HFF-Myc (cell line): ENCODE results near the gene MDC1.

ENCODE experiments used
- DNase-seq: peaks from one replicate; pipeline ENCODE4 v3.0.0-alpha.2; 2011; ENCODE audit warnings: low read depth; ENCODE audit errors: extremely low read depth
- H3K4me3 ChIP-seq: replicated peaks from 2 replicates; pipeline ENCODE4 v1.5.1; 2011; ENCODE audit warnings: low read depth, mild to moderate bottlenecking, control low read depth, low read length
- TF ChIP-seq, protein P1 (sequence below): IDR thresholded peaks from 2 replicates; pipeline ENCODE4 v1.5.1; 2012; ENCODE audit warnings: mild to moderate bottlenecking, low read depth, low read length, control low read depth; ENCODE audit errors: missing control alignments

MDC1 gene

GRCh38 chr6:30752157-30752927 is 35.3 kb upstream of the MDC1 start:
- TF ChIP-seq, protein P1, sequence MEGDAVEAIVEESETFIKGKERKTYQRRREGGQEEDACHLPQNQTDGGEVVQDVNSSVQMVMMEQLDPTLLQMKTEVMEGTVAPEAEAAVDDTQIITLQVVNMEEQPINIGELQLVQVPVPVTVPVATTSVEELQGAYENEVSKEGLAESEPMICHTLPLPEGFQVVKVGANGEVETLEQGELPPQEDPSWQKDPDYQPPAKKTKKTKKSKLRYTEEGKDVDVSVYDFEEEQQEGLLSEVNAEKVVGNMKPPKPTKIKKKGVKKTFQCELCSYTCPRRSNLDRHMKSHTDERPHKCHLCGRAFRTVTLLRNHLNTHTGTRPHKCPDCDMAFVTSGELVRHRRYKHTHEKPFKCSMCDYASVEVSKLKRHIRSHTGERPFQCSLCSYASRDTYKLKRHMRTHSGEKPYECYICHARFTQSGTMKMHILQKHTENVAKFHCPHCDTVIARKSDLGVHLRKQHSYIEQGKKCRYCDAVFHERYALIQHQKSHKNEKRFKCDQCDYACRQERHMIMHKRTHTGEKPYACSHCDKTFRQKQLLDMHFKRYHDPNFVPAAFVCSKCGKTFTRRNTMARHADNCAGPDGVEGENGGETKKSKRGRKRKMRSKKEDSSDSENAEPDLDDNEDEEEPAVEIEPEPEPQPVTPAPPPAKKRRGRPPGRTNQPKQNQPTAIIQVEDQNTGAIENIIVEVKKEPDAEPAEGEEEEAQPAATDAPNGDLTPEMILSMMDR, result no peak
- peak; percentile 98 for DNase-seq
- H3K4me3 ChIP-seq, result no peak overlapping the region

DNA sequence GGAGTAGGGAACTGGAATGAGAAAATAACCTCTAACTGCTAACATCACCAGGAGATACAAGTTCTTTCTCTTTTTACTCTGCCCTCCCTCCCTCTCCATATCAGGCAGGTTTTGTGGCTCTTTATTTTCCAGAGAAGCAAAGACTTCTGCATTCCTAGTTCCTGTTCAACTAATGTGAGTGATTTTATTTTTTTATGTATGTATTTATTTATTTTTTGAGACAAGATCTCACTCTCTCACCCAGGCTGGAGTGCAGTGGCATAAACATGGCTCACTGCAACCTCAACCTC is 33.2 kb upstream of the MDC1 start:
- DNase-seq, result no peak
- H3K4me3 ChIP-seq, result no peak overlapping the region

DNA sequence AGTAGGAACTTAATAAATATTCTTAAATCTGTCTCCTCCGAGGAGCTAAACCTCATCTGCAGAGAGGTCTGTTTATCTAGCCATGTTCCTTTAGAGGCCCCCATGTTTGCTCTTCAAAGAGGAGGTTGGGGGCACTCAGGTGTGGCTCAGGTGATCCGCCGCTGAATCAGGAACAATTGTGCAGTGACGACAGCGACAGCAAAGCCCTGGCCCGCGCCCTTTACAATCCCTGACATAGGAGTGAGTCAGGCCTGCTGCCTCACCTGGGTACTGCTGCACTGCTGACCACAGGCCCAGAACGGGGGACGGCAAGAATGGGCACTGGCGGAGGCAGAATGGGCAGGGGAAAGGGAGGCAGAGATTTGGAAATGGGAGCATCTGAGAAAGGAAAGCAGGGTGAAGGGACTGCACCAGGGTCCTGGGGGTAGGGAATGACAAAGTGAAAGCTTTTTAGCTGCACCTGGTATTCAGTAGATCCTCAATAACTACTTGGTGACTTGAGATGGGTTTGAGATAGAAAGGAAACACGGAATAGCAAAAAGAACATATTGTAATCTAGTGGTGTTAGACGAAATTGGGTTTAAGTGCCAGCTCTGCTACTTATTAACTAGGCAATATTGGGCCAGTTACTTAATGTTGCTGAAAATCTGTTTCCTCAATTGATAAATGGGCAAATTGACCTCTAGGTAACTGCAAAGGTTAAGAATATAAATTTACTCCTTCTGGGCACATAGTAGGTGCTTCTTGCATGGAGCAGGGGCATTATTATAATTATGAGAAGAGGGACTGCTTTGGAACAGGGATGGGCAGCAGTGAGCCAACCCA is 32.7 kb upstream of the MDC1 start:
- DNase-seq, result no peak
- TF ChIP-seq, protein P1, result no peak
- no peak overlapping the region for H3K4me3 ChIP-seq

More for the DNA sequence above, 33.2 kb upstream of the MDC1 start:
- TF ChIP-seq, protein P1, result no peak

GRCh38 chr6:30748851-30749540 is 31.9 kb upstream of the MDC1 start:
- no peak for DNase-seq
- no peak overlapping the region for H3K4me3 ChIP-seq
- TF ChIP-seq, protein P1, result no peak

- TF ChIP-seq, protein P1, result no peak
- DNase-seq, result no peak
- H3K4me3 ChIP-seq, result no peak overlapping the region
Observed at GRCh38 chr6:30747902-30748769, 31.1 kb upstream of the MDC1 start.

GRCh38 chr6:30747300-30747687 is 30.2 kb upstream of the MDC1 start:
- no peak overlapping the region for H3K4me3 ChIP-seq
- DNase-seq, result no peak
- TF ChIP-seq, protein P1, result no peak
